GM19452 (cell line): Measurements from ENCODE around the gene AGT.
"Not testable (repeated sequence)": the region's sequence is repeated elsewhere in the genome, so short reads cannot be mapped to it uniquely, and the experiment has no call there.

Experiments used
- ATAC-seq: cut with Tn5 transposase; IDR thresholded peaks from one replicate; pipeline ENCODE4 v1.9.1; 2021; ENCODE audit not compliant: unreplicated experiment

Gene AGT

GRCh38 chr1:230694464-230694863 is 19.5 kb downstream of the AGT start:
- ATAC-seq = no peak

DNA sequence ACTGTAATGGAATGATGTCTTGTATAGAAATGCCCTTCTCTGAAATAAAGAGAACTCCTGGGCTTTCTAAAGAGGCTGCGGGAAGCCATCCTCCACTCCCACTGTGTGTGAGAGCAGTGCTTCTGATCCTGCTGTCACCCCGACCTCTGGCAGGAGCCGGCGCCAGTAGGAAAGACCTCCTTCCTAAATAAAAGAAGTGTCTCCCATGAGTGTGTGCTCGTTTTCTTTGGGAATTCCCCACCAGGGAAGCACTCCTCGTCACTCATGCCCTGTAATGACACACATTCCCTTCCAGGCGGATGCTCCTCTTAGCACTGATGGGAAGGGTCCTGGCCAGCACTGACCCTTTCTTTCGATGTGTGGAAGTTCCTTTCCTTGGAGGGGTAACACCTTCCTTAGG is 20.1 kb downstream of the AGT start:
- ATAC-seq = no peak

DNA sequence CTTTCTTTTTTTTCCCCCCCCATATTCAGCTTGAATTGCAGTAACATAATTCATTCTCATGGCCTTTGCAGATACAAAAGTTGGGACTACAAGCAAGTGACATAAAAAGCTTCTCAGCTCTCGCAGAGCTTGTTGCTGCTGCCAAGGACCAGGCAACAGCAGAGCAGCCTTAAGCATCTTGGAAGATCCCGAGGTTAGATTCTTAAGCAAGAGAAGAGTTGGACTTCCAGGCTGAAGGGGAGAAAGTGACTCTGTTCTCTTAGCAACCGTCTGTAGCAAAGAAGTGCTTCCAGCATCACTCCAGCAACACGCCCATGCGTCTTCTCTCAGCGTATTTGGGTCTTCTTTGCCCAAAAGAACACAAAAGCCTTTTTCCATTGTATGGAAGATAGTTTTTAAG is 20.7 kb downstream of the AGT start:
- no peak for ATAC-seq

DNA sequence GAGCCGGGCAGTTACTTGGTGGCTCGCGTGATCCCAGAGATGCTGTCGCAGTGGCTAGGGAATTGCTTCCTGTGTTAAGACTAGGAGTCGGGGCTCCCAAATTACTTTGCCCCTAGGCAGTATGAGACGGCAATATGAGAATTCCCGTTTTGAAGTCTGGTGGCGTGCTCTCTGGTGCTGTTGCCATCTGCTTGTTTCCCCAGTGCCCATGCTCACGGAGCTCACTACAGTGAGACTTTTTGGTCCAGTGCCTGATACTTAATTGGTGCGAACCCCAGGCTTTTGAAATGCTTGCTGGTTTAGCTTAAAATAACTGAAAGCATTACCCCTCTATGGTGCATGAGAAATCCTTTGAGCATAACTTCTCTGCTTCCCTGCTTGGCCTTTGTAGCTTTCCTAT is 22.3 kb downstream of the AGT start:
- ATAC-seq = no peak

- ATAC-seq = no peak
Measured at GRCh38 chr1:230690101-230690500, 23.8 kb downstream of the AGT start.

GRCh38 chr1:230686747-230687146 is 27.2 kb downstream of the AGT start:
- no peak for ATAC-seq

DNA sequence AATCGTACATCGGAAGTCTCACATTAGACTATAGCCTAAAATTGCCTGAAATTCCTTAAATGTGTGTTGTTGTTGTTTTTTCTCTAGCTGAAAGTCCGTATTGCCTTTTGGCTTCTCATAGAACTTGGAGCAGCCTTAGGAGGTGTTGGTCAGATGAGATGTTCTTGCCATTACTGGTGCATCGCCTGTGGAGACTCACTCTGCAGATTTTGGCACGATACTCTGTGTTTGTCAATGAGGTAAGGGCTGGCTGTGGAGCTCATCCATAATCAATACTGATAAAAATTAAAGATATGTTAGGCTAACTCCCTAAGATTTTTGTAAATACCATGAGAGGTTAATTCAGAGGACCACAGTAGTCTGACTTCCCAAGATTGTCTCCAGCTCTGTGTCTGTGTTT is 28.9 kb downstream of the AGT start:
- ATAC-seq = no peak

DNA sequence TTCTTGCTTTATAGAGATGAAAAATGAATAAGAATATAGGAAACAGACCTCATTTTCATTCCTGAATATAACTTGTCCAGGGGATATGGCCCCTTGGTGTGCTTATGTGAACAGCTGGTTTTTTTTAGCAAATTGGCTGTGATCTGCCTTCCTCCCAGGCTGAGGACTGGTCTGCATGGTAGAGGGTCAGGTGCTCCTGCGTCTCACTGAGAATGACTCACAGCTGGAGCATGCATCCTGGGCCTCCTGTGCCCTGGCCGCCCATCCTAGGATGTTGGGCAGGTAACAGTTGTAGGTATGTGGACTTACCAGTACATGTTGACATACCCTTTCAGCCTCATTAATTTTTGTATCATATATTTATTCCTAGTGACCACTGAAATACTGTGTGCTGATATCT is 29.8 kb downstream of the AGT start:
- no peak for ATAC-seq

GRCh38 chr1:230682882-230683610 is 30.9 kb downstream of the AGT start:
- no peak for ATAC-seq

- no peak for ATAC-seq
Measured at GRCh38 chr1:230682274-230682673, 31.6 kb downstream of the AGT start.

- no peak for ATAC-seq
Measured at GRCh38 chr1:230681599-230681998, 32.3 kb downstream of the AGT start.

- ATAC-seq = no peak
Measured at GRCh38 chr1:230680300-230681025, 33.5 kb downstream of the AGT start.

GRCh38 chr1:230679825-230680224 is 34.1 kb downstream of the AGT start:
- ATAC-seq = no peak

DNA sequence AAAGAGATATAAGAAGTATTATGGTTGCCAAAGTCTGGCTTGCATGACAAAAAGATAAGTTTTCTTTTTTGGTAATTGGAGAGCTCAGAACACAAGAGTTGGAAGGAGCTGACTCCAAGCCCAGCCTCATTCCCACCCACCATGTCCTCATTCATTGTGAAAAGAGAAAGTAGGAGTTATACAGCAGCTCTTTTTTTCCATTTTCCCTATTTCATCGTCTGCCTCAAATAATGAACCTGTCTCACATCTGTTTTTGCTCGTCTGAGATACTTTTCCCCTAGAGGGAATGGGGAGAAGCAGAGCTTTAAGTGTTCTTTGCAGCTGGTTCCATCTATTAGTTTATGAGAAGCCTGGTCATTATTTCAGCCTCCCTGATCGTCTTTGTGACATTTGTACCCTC is 34.7 kb downstream of the AGT start:
- ATAC-seq = no peak

DNA sequence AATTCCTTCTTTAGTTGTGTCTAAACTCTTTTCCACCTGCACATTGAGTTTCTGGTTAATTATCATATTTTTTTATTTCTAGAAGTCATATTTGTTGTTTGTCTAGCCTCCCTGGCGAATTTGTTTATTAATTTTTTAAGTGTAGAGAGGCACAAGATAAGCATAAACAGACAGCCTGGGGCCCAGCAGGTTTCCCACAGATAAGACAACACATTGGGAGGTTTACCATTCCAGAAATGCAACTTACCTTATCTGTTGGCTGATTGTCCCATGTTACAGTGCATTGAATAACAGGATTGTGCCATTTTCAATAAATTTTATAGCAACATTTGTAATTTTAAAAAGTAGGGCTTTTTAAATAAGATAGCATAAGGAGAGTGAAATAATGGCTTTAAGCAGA is 36.7 kb downstream of the AGT start:
- no peak for ATAC-seq

DNA sequence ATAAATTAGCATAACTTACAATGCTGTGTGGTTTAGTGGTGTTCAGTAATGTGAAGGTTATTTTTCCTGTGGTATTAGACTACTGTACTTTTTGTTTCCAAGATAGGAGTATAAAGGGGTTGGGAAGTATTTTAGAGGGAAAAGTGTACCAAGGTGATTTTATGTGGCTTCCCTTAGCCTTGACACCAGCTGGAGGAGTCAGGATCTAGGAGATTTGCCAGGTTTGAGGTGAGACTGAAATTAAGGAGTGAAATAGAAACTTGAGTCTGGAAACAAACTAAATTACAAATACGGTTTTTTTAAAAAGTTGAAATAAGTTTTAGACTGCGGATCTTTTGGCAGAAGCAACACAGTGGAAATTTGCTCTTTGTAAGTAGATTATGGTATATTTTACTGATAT is 39.3 kb downstream of the AGT start:
- ATAC-seq = no peak

DNA sequence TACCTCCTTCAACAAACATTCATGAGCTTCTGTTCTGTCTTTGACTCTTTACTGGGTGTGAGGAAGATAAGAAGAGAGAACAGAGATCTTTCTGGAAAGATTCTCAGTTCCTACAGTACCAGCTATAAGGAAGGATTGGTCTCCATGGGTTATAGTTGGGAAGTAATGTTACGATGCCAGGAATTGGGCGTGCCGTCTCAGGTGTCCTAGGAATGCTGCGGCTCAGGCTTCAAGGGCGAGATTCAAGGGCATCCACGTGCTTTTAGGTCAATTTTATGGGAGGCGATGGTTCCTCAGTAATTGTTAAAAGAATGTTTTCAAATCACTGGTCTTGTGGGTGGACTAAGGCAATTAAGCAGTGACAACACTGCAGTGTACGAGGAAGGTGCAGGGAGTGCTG is 44.4 kb downstream of the AGT start:
- ATAC-seq = no peak

DNA sequence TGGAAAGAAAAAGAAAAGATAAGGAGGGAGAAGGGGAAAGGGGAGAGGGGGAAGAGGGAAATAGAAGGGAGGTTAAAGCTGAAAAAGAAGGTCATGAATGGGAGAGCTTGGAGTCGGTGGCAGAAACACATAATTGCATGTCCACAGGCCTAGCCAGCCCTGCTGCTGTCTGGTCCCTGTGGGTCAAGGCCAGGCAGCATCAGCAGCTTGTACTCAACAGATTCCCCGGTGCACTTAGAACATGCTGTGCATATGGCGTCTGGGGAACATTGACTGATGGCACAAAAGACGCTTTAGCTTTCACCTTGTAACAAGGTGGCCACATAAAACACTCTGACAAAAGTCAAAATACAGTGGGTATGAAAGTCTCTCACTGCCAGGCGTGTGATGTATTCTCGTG is 45.7 kb downstream of the AGT start:
- no peak for ATAC-seq

DNA sequence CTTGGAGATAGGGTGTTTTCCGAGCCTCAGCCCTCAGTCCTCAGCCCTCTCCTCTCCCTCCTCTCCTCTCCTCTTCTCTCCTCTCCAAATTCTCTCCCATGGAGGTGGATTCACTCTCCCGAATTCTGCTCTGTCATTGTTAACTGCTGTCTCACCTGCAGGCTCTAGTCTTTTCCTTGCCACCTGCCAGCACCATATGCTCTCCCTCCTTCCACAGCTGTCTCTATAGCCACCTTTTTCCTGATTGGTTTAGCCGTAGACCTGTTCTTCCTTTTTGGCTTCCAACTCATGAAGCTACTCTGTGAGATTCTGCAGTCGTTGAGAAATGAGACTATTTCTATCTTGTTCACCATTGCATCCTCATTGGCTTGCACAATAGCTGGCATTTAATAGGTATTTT is 51.9 kb downstream of the AGT start:
- ATAC-seq = no peak

DNA sequence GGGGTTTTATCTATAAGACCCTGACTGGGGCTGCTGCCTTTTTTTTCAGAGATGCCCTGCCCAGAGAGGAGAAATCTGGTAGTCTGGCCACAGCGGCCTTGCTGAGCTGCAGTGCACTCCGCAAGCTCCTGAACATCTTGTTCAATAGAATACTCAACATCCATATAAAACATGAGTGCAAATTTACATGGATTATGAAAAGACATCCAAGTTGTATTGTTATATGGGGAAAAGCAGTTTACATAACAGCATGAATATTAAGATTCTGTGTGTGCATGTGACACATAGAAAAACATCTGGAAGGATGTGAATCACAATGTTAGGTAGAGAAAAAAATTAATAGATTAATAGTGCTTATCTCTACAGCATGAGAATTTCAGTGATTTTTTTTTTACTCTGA is 55.2 kb downstream of the AGT start:
- ATAC-seq = no peak

- ATAC-seq = not testable (repeated sequence)
Measured at GRCh38 chr1:230658103-230658502, 55.8 kb downstream of the AGT start.

DNA sequence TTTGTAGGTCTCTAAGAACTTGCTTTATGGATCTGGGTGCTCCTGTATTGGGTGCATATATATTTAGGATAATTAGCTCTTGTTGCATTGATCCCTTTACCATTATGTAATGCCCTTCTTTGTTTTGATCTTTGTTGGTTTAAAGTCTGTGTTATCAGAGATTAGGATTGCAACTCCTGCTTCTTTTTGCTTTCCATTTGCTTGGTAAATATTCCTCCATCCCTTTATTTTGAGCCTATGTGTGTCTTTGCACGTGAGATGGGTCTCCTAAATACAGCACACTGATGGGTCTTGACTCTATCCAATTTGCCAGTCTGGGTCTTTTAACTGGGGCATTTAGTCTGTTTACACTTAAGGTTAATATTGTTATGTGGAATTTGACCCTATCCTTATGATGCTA is 57.2 kb downstream of the AGT start:
- ATAC-seq = not testable (repeated sequence)
